Astrocyte (in vitro differentiated cells and primary cell): ENCODE results near the gene ZNF799.

Experiments used
- EZH2 ChIP-seq: IDR thresholded peaks from 2 replicates; pipeline ENCODE4 v1.6.1; 2012; ENCODE audit warnings: mild to moderate bottlenecking, low read length, inconsistent platforms; ENCODE audit not compliant: insufficient read depth
- TF ChIP-seq, protein P1 (sequence below): IDR thresholded peaks from 2 replicates; pipeline ENCODE4 v1.5.1; 2011; ENCODE audit warnings: low read depth, mild to moderate bottlenecking, inconsistent platforms, low read length, moderate library complexity; ENCODE audit not compliant: insufficient read depth

DNA sequence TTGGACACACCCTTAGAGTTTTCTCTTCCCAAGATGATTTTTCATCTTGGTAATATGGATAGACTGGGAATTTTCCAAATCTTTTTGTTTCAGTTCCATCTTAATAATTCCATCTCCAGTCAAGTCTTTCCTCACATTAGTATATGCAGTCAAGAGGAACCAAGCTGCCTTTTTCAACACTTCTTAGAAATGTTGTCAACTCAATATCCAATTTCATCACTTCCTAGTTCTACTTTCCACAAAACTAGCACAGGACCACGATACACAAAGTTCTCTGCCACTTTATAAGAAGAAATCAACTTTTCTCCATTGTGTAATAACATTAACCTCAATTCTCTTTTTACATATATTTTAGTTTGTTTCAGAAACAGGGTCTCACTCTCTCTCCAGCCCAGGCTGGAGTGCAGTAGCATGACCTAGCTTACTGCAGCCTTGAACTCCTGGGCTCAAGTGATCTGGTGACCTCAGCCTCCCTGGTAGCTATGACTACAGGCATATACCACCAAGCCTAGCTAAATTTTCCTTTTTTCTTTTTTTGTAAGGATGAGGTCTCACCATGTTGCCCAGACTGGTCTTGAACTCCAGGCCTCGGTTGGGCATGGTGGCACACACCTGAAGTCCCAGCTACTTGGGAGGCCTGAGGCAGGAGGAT, 24.3 kb upstream of the ZNF799 start:
- TF ChIP-seq, protein P1, sequence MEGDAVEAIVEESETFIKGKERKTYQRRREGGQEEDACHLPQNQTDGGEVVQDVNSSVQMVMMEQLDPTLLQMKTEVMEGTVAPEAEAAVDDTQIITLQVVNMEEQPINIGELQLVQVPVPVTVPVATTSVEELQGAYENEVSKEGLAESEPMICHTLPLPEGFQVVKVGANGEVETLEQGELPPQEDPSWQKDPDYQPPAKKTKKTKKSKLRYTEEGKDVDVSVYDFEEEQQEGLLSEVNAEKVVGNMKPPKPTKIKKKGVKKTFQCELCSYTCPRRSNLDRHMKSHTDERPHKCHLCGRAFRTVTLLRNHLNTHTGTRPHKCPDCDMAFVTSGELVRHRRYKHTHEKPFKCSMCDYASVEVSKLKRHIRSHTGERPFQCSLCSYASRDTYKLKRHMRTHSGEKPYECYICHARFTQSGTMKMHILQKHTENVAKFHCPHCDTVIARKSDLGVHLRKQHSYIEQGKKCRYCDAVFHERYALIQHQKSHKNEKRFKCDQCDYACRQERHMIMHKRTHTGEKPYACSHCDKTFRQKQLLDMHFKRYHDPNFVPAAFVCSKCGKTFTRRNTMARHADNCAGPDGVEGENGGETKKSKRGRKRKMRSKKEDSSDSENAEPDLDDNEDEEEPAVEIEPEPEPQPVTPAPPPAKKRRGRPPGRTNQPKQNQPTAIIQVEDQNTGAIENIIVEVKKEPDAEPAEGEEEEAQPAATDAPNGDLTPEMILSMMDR: no peak
- no peak for TF ChIP-seq EZH2
